Gastroesophageal sphincter (tissue), 3 donors: ENCODE results near the gene NKAIN2.

Experiments
- CTCF ChIP-seq, 4 experiments: fragments of 200-600 bp in 2 of 4; fragments of 450-650 bp in 2 of 4; sonication (generic) in 1 of 4; IDR thresholded peaks; one replicate each; pipeline ENCODE4 v1.5.1; 2017 to 2019; ENCODE audit warnings: antibody characterized with exemption in 4 of 4, mild to moderate bottlenecking in 2 of 4, moderate library complexity in 2 of 4
- POLR2A ChIP-seq, 2 donors: fragments of 450-650 bp; IDR thresholded peaks; one replicate each; pipeline ENCODE4 v1.6.1; 2017; ENCODE audit warnings: antibody characterized with exemption in 2 of 2, mild to moderate bottlenecking in 2 of 2, moderate library complexity in 1 of 2
- POLR2AphosphoS5 ChIP-seq: sonication (generic); formaldehyde crosslinking; IDR thresholded peaks from one replicate; pipeline ENCODE4 v1.6.1; 2017; ENCODE audit warnings: antibody characterized with exemption

- TF ChIP-seq POLR2A (IDR thresholded peaks at IDR 0.05) (no peak), CTCF (IDR thresholded peaks at IDR 0.05) (no peak), POLR2AphosphoS5 (no peak)
Observed at GRCh38 chr6:124512431-124512830, 708.8 kb downstream of the NKAIN2 start.
